LNCAP (cell line): Measurements from ENCODE around the gene CNNM4.

Source experiments
- TF ChIP-seq, protein P1 (sequence below): fragments of 450-650 bp; IDR thresholded peaks from 2 replicates; pipeline ENCODE4 v1.5.1; 2017; ENCODE audit warnings: mild to moderate bottlenecking

CNNM4 gene

GRCh38 chr2:96811917-96812316 lies 51.2 kb downstream of the CNNM4 start:
- TF ChIP-seq, protein P1, sequence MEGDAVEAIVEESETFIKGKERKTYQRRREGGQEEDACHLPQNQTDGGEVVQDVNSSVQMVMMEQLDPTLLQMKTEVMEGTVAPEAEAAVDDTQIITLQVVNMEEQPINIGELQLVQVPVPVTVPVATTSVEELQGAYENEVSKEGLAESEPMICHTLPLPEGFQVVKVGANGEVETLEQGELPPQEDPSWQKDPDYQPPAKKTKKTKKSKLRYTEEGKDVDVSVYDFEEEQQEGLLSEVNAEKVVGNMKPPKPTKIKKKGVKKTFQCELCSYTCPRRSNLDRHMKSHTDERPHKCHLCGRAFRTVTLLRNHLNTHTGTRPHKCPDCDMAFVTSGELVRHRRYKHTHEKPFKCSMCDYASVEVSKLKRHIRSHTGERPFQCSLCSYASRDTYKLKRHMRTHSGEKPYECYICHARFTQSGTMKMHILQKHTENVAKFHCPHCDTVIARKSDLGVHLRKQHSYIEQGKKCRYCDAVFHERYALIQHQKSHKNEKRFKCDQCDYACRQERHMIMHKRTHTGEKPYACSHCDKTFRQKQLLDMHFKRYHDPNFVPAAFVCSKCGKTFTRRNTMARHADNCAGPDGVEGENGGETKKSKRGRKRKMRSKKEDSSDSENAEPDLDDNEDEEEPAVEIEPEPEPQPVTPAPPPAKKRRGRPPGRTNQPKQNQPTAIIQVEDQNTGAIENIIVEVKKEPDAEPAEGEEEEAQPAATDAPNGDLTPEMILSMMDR = no peak

DNA sequence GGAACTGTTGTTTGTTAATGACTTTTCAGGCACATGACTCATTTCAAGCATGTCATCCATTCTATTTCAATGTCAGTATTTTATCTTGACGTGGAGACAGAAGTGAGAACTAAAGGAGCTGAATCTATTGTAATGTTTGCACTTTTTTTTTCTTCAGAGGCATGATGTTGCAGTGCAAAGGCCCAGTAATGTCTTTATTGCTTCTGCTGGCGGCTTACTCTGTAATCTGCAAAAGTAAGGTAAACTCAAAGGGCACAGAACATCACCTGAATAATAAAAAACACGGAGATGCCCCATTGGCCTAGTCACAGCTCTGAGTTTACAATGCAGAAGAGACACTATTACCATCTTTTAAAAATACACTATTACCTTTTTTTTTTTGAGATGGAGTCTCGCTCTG lies 53.0 kb downstream of the CNNM4 start:
- TF ChIP-seq, protein P1 = no peak

DNA sequence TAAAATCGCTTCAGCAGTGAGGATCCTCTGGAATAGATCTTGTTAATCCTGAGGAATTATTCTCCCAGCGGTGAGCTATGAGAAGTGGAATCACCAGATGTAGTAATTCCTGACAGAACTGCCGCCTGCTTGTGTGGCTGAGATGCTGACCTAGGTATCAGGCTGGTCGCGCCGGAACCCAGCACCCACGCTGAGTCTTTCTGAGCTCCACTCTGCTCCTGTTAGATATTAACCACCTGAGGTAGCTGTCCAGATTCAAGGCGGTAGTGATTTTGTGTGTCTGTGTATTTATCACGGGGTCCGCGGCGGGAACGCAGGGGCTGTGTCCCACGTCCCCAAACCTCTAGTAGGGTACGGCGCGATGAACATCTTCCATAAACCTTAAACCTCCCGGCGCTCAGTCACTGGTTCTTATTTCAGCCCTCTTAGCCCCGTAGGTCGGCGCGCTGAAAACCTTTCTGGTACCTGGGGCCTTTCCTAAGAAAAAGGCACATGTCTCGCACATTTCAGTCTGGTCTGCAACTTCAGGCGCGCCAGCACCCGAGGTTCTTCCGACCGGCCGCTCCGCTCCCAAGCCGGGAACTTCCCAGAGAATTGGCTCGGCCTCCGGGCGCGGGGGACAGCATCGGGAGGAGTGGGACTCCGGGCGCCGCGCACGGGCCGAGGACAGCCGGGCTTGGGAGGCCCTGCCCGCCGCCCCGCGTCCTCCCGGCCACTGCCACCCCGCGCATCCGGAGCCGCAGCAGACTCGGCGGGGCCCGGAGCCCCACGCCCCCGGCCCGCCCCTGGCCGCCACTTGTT lies 54.8 kb downstream of the CNNM4 start:
- TF ChIP-seq, protein P1 = no peak

- TF ChIP-seq, protein P1 = peak; percentile 33; the same call in 1 of the 2 replicates
Measured at GRCh38 chr2:96816127-96816835, 55.6 kb downstream of the CNNM4 start, which contains the start of gene CNNM3. CNNM3 (plus strand) TSS chr2:96816268; CDS start chr2:96816278, 10 bp downstream.

DNA sequence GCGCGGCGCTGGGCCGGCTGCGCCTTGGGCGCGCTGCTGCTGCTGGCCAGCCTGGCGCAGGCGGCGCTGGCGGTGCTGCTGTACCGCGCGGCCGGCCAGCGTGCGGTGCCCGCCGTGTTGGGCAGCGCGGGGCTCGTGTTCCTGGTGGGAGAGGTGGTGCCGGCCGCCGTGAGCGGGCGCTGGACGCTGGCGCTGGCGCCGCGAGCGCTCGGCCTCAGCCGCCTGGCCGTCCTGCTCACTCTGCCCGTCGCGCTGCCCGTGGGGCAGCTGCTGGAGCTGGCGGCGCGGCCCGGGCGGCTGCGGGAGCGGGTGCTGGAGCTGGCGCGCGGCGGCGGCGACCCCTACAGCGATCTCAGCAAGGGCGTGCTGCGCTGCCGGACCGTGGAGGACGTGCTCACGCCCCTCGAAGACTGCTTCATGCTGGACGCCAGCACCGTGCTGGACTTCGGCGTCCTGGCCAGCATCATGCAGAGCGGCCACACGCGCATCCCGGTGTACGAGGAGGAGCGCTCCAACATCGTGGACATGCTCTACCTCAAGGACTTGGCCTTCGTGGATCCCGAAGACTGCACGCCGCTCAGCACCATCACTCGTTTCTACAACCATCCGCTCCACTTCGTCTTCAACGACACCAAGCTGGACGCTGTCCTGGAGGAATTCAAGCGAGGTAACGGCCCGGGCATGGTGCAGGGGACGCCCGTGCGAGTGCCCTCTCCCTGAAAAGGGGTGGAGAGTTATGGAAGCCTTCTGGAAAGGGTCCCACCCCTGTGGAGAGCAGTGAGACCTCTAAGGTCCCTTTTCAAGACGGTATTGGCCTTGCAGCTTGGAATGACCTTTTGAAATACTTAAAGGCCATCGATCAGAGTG lies 56.4 kb downstream of the CNNM4 start:
- TF ChIP-seq, protein P1 = no peak

- TF ChIP-seq, protein P1 = no peak
Measured at GRCh38 chr2:96817882-96818281, 57.2 kb downstream of the CNNM4 start.
